K562 (cell line): ENCODE measurements around the gene MAP3K14. TPM values are rescaled to one million over a fixed set of nuclear protein-coding genes. Genes with fewer than 3 reads are reported as not detected.

ENCODE experiments used
- HINFP ChIP-seq: fragments of 450-650 bp; conservative IDR thresholded peaks from 2 replicates; pipeline ENCODE4 v1.6.1; 2016; ENCODE audit warnings: missing genetic modification characterization, low read depth, mild to moderate bottlenecking, control low read depth, missing compliant biosample characterization
- HMBOX1 ChIP-seq: sonication (generic); IDR thresholded peaks from 2 replicates; pipeline ENCODE4 v1.6.1; 2016
- HMG20A ChIP-seq: fragments of 450-650 bp; formaldehyde crosslinking; conservative IDR thresholded peaks from 2 replicates; pipeline ENCODE4 v1.4.0; 2020; ENCODE audit warnings: mild to moderate bottlenecking, mixed read lengths
- HSF4 ChIP-seq: fragments of 250-450 bp; sonication (Bioruptor Pico); IDR thresholded peaks from 2 replicates; pipeline ENCODE4 v2.1.2; 2022; ENCODE audit warnings: mild to moderate bottlenecking, moderate library complexity, borderline replicate concordance
- PATZ1 ChIP-seq: fragments of 250-450 bp; sonication (Bioruptor Pico); IDR thresholded peaks from 2 replicates; pipeline ENCODE4 v1.5.0; 2020; ENCODE audit warnings: mild to moderate bottlenecking, borderline replicate concordance
- POLR3A ChIP-seq: IDR thresholded peaks from 2 replicates; pipeline ENCODE4 v1.6.1; 2011; ENCODE audit warnings: borderline replicate concordance, mild to moderate bottlenecking, moderate library complexity; ENCODE audit not compliant: insufficient read length, insufficient read depth; ENCODE audit errors: extremely low read depth
- TBL1XR1 ChIP-seq, 2 experiments: IDR thresholded peaks; 2 replicates each; pipeline ENCODE4 v1.6.1; 2012; ENCODE audit warnings: improper control_type of control experiment in 2 of 2, low read length in 2 of 2, mild to moderate bottlenecking in 1 of 2
- polyA plus RNA-seq, 8 experiments: library from polyadenylated mRNA; depleted of rRNA in 4 of 8; stranded (reverse) in 5 of 8; unstranded in 3 of 8; fragments of >200 nt; fragmentation: Nextera tagmentation in 2 of 8; fragmentation: Illumina TruSeq in 1 of 8; extraction: Ambion mirVana in 2 of 8; extraction: Trizol in 1 of 8; gene quantifications; 2 replicates each; pipeline versions ENCODE4 v1.2.1 to v1.2.3, GENCODE V29; 2011 to 2014; ENCODE audit warnings: inconsistent platforms in 1 of 8, missing spikeins in 1 of 8
- total RNA-seq, 7 experiments: library from RNA; depleted of rRNA in 6 of 7; stranded (reverse); fragments of >200 nt in 6 of 7; fragmentation: Illumina TruSeq in 2 of 7; extraction: Trizol in 2 of 7; gene quantifications; 2 replicates each; pipeline versions ENCODE4 v1.2.1 to v1.2.3, GENCODE V29; 2011 to 2021; ENCODE audit warnings: low replicate concordance in 1 of 7

Gene MAP3K14
- total and polyA plus RNA-seq, 9 of the 15 experiments (the other 6 are each of a cell fraction or from before 2014, with no cell fraction given) = 0.45 to 8.7 (median 3.2) TPM

GRCh38 chr17:45271603-45272002, 45.2 kb downstream of the MAP3K14 start (continued):
- TF ChIP-seq HINFP (tag) = no peak
- no peak for TF ChIP-seq POLR3A
- TF ChIP-seq TBL1XR1 (IDR thresholded peaks at IDR 0.05; ENCODE audit: low read length in 2 of 2) = no peak
- no peak for TF ChIP-seq HMBOX1
- TF ChIP-seq PATZ1 (CRISPR knock-in tag) = no peak
- TF ChIP-seq HMG20A (CRISPR knock-in tag) = no peak
- TF ChIP-seq HSF4 (CRISPR knock-in tag) = no peak
- TF ChIP-seq, all 486 proteins: peak for 0
